SK-N-SH treated with all-trans-retinoic acid at 6 μM for 48 hours (cell line): ENCODE measurements around the gene ZNF398.

Experiments
- ATAC-seq: fragments of 200-7000 bp; cut with Tn5 transposase; 3 replicates; pipeline ENCODE4 v1.9.1; 2020; ENCODE audit warnings: mild to moderate bottlenecking, moderate library complexity
- ARNTL ChIP-seq: fragments of 450-650 bp; formaldehyde crosslinking; IDR thresholded peaks from 2 replicates; pipeline ENCODE4 v1.5.0; 2020; ENCODE audit warnings: low read depth, mild to moderate bottlenecking, moderate library complexity, borderline replicate concordance
- CSDC2 ChIP-seq: fragments of 250-450 bp; sonication (Bioruptor Pico); IDR thresholded peaks from 2 replicates; pipeline ENCODE4 v1.5.0; 2020; ENCODE audit warnings: mild to moderate bottlenecking, moderate library complexity
- ESRRG ChIP-seq: fragments of 250-450 bp; sonication (Bioruptor Pico); IDR thresholded peaks from 2 replicates; pipeline ENCODE4 v1.6.1; 2021; ENCODE audit warnings: mild to moderate bottlenecking
- GLIS3 ChIP-seq: fragments of 250-450 bp; sonication (Bioruptor Pico); IDR thresholded peaks from 2 replicates; pipeline ENCODE4 v1.5.0; 2020; ENCODE audit warnings: mild to moderate bottlenecking, moderate library complexity
- ISL1 ChIP-seq: fragments of 250-450 bp; sonication (Bioruptor Pico); IDR thresholded peaks from 2 replicates; pipeline ENCODE4 v2.1.2; 2022; ENCODE audit warnings: mild to moderate bottlenecking, moderate library complexity
- OSR1 ChIP-seq: fragments of 250-450 bp; sonication (Bioruptor Pico); IDR thresholded peaks from 2 replicates; pipeline ENCODE4 v1.8.0; 2022; ENCODE audit warnings: moderate library complexity, mild to moderate bottlenecking, inconsistent platforms
- SNAI2 ChIP-seq: fragments of 250-450 bp; sonication (Bioruptor Pico); IDR thresholded peaks from 2 replicates; pipeline ENCODE4 v1.5.0; 2020; ENCODE audit warnings: mild to moderate bottlenecking, moderate library complexity
- TOX ChIP-seq: fragments of 250-450 bp; sonication (Bioruptor Pico); IDR thresholded peaks from 2 replicates; pipeline ENCODE4 v1.8.0; 2021; ENCODE audit warnings: mild to moderate bottlenecking, moderate library complexity, borderline replicate concordance
- TSHZ2 ChIP-seq: fragments of 250-450 bp; sonication (Bioruptor Pico); IDR thresholded peaks from 2 replicates; pipeline ENCODE4 v1.5.0; 2020; ENCODE audit warnings: mild to moderate bottlenecking, moderate library complexity
- ZC3H10 ChIP-seq: fragments of 250-450 bp; sonication (Bioruptor Pico); IDR thresholded peaks from 2 replicates; pipeline ENCODE4 v1.5.1; 2021; ENCODE audit warnings: mild to moderate bottlenecking, moderate library complexity
- ZFP3 ChIP-seq: fragments of 250-450 bp; sonication (Bioruptor Pico); IDR thresholded peaks from 2 replicates; pipeline ENCODE4 v1.5.0; 2020; ENCODE audit warnings: mild to moderate bottlenecking, moderate library complexity
- ZNF70 ChIP-seq: fragments of 450-650 bp; formaldehyde crosslinking; IDR thresholded peaks from 2 replicates; pipeline ENCODE4 v1.5.0; 2020; ENCODE audit warnings: mild to moderate bottlenecking, moderate library complexity
- TF ChIP-seq, protein P1 (sequence below): fragments of 250-450 bp; sonication (Bioruptor Pico); IDR thresholded peaks from 2 replicates; pipeline ENCODE4 v1.8.0; 2021; ENCODE audit warnings: low read depth, mild to moderate bottlenecking, moderate library complexity, borderline replicate concordance
- TF ChIP-seq, protein P2 (sequence below): fragments of 250-450 bp; sonication (Bioruptor Pico); IDR thresholded peaks from 2 replicates; pipeline ENCODE4 v1.8.0; 2020; ENCODE audit warnings: mild to moderate bottlenecking, moderate library complexity, borderline replicate concordance
- TF ChIP-seq, protein P3 (sequence below): fragments of 250-450 bp; sonication (Bioruptor Pico); IDR thresholded peaks from 2 replicates; pipeline ENCODE4 v1.5.1; 2020; ENCODE audit warnings: low read depth, mild to moderate bottlenecking, moderate library complexity

Gene ZNF398

DNA sequence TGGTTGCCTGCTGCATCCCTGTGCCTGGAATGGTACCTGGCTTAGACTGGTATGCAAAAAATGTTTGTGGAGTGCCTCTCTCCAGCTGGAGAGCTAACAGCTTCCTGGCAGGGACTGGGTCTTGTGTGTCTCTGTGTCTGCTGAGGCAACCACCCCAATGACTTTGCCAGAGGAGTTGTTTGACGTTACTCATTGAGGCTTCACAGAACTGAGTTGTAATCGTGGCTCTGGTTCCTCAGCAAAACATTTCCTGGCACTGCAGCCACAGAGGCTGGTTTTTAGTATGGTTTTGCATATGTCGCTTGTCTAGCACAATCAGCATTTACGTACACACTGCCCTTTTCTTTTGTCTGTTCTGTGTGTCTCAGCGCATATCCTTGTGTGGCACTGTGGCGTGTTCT lies 55.6 kb downstream of the ZNF398 start:
- TF ChIP-seq ZNF70 (CRISPR knock-in tag) (no peak), TSHZ2 (CRISPR knock-in tag) (no peak), ARNTL (no peak), ISL1 (CRISPR knock-in tag) (no peak), CSDC2 (CRISPR knock-in tag) (no peak), GLIS3 (CRISPR knock-in tag) (no peak), OSR1 (CRISPR knock-in tag) (no peak)
- TF ChIP-seq, protein P1, sequence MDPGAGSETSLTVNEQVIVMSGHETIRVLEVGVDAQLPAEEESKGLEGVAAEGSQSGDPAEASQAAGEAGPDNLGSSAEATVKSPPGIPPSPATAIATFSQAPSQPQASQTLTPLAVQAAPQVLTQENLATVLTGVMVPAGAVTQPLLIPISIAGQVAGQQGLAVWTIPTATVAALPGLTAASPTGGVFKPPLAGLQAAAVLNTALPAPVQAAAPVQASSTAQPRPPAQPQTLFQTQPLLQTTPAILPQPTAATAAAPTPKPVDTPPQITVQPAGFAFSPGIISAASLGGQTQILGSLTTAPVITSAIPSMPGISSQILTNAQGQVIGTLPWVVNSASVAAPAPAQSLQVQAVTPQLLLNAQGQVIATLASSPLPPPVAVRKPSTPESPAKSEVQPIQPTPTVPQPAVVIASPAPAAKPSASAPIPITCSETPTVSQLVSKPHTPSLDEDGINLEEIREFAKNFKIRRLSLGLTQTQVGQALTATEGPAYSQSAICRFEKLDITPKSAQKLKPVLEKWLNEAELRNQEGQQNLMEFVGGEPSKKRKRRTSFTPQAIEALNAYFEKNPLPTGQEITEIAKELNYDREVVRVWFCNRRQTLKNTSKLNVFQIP: no peak
- TF ChIP-seq, protein P2, sequence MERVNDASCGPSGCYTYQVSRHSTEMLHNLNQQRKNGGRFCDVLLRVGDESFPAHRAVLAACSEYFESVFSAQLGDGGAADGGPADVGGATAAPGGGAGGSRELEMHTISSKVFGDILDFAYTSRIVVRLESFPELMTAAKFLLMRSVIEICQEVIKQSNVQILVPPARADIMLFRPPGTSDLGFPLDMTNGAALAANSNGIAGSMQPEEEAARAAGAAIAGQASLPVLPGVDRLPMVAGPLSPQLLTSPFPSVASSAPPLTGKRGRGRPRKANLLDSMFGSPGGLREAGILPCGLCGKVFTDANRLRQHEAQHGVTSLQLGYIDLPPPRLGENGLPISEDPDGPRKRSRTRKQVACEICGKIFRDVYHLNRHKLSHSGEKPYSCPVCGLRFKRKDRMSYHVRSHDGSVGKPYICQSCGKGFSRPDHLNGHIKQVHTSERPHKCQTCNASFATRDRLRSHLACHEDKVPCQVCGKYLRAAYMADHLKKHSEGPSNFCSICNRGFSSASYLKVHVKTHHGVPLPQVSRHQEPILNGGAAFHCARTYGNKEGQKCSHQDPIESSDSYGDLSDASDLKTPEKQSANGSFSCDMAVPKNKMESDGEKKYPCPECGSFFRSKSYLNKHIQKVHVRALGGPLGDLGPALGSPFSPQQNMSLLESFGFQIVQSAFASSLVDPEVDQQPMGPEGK (CRISPR knock-in tag): no peak
- ATAC-seq: no peak

DNA sequence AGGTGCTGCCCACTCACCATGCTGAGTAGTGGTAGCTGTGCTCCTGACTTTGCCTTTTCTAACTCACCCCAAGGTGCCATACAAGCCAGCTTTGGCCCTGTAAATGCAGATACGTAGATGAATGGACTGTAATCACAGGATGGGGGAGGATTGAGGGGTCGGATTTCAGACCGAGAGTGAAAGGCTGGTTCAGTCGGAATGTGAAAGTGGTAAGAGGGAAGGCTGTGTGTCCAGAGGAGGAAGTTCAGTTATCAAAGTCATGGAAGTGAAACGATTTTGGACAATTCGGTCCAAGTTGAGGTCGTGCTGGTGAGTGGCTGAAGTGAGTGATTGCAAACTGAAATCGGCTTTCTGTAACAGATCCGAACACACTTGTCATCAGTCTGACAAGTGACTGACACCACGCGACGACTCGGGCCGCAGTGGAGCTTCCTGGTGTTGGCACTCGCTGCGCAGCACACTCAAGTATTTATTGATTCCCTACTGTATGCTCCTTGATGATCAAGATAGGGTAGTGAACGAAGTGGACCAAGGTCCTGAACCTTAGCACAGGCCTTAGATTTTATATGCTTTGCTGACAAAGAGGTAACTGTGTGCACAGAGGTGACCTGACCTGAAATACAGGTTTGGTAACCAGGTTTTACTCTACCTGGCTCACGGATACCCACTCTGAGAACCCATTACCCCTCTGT lies 58.6 kb downstream of the ZNF398 start:
- no peak for TF ChIP-seq ZC3H10 (CRISPR knock-in tag)
- TF ChIP-seq, protein P2 (CRISPR knock-in tag): no peak
- no peak for TF ChIP-seq ZNF70 (CRISPR knock-in tag)
- no peak for TF ChIP-seq CSDC2 (CRISPR knock-in tag)
- TF ChIP-seq ARNTL: no peak
- TF ChIP-seq, protein P3, sequence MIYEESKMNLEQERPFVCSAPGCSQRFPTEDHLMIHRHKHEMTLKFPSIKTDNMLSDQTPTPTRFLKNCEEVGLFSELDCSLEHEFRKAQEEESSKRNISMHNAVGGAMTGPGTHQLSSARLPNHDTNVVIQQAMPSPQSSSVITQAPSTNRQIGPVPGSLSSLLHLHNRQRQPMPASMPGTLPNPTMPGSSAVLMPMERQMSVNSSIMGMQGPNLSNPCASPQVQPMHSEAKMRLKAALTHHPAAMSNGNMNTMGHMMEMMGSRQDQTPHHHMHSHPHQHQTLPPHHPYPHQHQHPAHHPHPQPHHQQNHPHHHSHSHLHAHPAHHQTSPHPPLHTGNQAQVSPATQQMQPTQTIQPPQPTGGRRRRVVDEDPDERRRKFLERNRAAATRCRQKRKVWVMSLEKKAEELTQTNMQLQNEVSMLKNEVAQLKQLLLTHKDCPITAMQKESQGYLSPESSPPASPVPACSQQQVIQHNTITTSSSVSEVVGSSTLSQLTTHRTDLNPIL: no peak
- TF ChIP-seq ISL1 (CRISPR knock-in tag): no peak
- no peak for TF ChIP-seq TSHZ2 (CRISPR knock-in tag)
- TF ChIP-seq GLIS3 (CRISPR knock-in tag): no peak
- no peak for TF ChIP-seq ESRRG
- no peak for TF ChIP-seq OSR1 (CRISPR knock-in tag)
- TF ChIP-seq SNAI2 (CRISPR knock-in tag): no peak
- no peak for TF ChIP-seq ZFP3 (CRISPR knock-in tag)
- no peak for TF ChIP-seq TOX (CRISPR knock-in tag)
- TF ChIP-seq, all 23 proteins: peak for 0
- ATAC-seq: no peak
